Psoas muscle (tissue), 8 donors: Measurements from ENCODE around the gene ANKRD13B. TPM values are rescaled to one million over a fixed set of nuclear protein-coding genes. Genes with fewer than 3 reads are reported as not detected.

ENCODE experiments used
- ATAC-seq, 4 donors: fragments of 200-7000 bp; cut with Tn5 transposase; one replicate each; pipeline ENCODE4 v1.9.1; 2020; ENCODE audit warnings: moderate library complexity in 3 of 4, mild to moderate bottlenecking in 2 of 4
- DNase-seq, 2 donors: peaks; one replicate each; pipeline ENCODE4 v3.0.0-alpha.2; 2020
- H3K27ac ChIP-seq: fragments of 200-600 bp; one replicate; pipeline ENCODE4 v1.8.0; 2022
- H3K27me3 ChIP-seq, 3 donors: fragments of 200-600 bp in 1 of 3; one replicate each; pipeline versions ENCODE4 v1.6.1 to v1.8.0; 2013 to 2022; ENCODE audit warnings: low read length in 2 of 3, mild to moderate bottlenecking in 2 of 3, moderate library complexity in 1 of 3; ENCODE audit not compliant: insufficient read depth in 3 of 3
- H3K36me3 ChIP-seq, 2 donors: fragments of 200-600 bp in 1 of 2; one replicate each; pipeline versions ENCODE4 v1.6.1 to v1.8.0; 2013 to 2022; ENCODE audit warnings: low read depth in 1 of 2, mild to moderate bottlenecking in 1 of 2, moderate library complexity in 1 of 2; ENCODE audit not compliant: insufficient read depth in 1 of 2
- H3K4me1 ChIP-seq: fragments of 200-600 bp; one replicate; pipeline ENCODE4 v1.8.0; 2022
- H3K4me3 ChIP-seq: fragments of 200-600 bp; one replicate; pipeline ENCODE4 v1.8.0; 2022; ENCODE audit warnings: mild to moderate bottlenecking
- H3K9me3 ChIP-seq: fragments of 200-600 bp; one replicate; pipeline ENCODE4 v1.8.0; 2022
- WGBS, 3 donors: extraction: QIAGEN DNeasy Blood & Tissue Kit; methylation state at CpG; one replicate each; pipeline versions ENCODE4 v1.1.6 to v1.1.7; 2013; 5-methylcytosine and 5-hydroxymethylcytosine counted together
- intact Hi-C, 2 donors: fragments of 100-400 bp; cut with DNase I; formaldehyde crosslinking; loops; one replicate each; pipeline versions ENCODE4 v1.11.0 to v1.14.2; 2022
- polyA plus RNA-seq, 3 donors: library from polyadenylated mRNA; stranded (reverse); fragments of 200-250 nt; gene quantifications; one replicate each; pipeline ENCODE4 v1.2.3, GENCODE V29; 2013
- total RNA-seq, 4 donors: library from RNA; stranded (reverse); fragmentation: NEBNext Ultra II Directional in 2 of 4; extraction: Animal tissue kit (Norgen Biotek cat#: 25700) in 2 of 4; gene quantifications; one replicate each; pipeline versions ENCODE4 v1.2.1 to v1.2.4, GENCODE V29; 2021 to 2023
- TF ChIP-seq, protein P1 (sequence below): fragments of 200-600 bp; IDR thresholded peaks from one replicate; pipeline ENCODE4 v1.8.0; 2022; ENCODE audit warnings: antibody characterized with exemption
- donor health status: healthy with polysubstance abuse.
- donor health status: DM: no; HTN: no; CAD: no; lungs with moderate emphysema.
- donor health status: Bipolar disorder and iron deficiency.
- donor health status: healthy.
- donor health status: DM: yes; HTN: yes; CAD: no.
- donor health status: DM: no; HTN: no; CAD: no.
- donor health status: DM: no; HTN: no; CAD: no.
- donor health status: DM: yes; HTN: yes; CAD: no.

ANKRD13B gene
- total and polyA plus RNA-seq, 7 donors, result 5.4 to 14.8 (median 7.1) TPM

DNA sequence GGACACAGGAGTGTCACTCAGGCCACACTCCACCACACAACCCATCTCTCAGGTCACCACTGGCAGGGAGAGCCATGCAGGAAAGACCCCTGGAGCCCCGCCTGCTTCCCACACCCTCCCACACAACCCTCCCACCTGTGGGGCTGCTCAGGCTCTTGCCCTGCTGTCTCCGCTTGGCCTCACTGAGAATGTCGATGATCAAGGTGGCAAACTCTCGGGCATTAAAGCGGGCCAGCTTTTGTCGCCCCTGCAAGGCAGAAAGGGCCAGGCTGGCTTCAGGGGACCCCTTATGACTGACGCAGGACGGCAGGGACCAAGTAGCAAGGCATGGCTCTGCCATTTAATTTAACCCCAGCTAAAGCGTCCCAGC is 15.9 kb upstream of the ANKRD13B start:
- Histone ChIP-seq H3K36me3 (peaks cover 0 to 87% of the 10 kb centered on the region in 2 donors), H3K27ac (no peak overlapping the region), H3K27me3 (no peaks in the 10 kb centered on the region), H3K4me3 (no peak overlapping the region), H3K4me1 (peaks cover 15% of the 10 kb centered on the region), H3K9me3 (no peaks in the 10 kb centered on the region)
- WGBS, 3 donors, result 84 to 90% (median 86%) methylated on average over 9 of the region's 9 CpGs
- intact Hi-C loops, result no loop called here
- TF ChIP-seq, protein P1, sequence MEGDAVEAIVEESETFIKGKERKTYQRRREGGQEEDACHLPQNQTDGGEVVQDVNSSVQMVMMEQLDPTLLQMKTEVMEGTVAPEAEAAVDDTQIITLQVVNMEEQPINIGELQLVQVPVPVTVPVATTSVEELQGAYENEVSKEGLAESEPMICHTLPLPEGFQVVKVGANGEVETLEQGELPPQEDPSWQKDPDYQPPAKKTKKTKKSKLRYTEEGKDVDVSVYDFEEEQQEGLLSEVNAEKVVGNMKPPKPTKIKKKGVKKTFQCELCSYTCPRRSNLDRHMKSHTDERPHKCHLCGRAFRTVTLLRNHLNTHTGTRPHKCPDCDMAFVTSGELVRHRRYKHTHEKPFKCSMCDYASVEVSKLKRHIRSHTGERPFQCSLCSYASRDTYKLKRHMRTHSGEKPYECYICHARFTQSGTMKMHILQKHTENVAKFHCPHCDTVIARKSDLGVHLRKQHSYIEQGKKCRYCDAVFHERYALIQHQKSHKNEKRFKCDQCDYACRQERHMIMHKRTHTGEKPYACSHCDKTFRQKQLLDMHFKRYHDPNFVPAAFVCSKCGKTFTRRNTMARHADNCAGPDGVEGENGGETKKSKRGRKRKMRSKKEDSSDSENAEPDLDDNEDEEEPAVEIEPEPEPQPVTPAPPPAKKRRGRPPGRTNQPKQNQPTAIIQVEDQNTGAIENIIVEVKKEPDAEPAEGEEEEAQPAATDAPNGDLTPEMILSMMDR, result no peak
- ATAC-seq (no peak), DNase-seq (peak in 1 of 2 donors; percentile 48)

DNA sequence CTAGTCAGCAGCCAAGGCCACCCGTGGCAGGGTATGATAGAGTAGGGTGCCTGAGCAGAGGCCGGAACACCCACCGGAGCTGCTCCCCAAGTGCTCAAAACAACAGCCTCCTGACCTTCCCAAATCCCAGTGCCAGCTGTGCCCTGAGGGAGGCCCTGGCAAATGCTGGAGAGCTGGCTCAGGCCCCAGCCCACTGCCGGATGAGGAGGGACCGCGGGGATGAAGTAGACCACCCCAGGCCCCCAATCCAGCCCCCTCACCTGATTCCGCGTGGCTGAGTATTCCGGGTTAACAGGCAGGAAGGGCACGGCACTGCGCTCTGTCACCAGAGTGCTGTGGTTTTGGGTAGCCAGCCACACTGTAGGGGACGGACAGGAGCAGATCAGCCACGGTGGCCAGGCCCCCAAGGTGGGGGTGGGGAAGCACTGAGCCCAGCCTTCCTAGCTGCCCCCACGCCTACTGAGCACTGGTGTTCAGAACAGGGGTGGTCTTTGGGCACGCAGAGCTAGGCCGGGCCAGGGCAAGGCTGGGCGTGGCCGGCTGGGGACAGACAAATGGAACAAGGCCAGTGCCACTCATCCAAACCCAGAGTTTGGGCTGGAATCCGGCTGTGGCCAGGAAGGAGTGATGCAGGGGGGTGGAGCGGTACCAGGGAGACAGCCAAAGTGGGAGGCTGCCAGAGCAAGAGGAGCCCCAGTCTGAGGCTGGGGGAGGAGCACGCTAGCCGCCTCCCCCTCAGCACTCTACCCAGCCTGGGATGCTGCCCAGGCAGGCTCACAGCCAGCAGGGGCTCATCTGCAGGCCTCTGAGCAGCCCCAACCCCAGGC is 15.3 kb upstream of the ANKRD13B start:
- no peak overlapping the region for H3K4me3 ChIP-seq
- H3K9me3 ChIP-seq, result no peaks in the 10 kb centered on the region
- H3K27me3 ChIP-seq, result no peaks in the 10 kb centered on the region
- intact Hi-C loops, result loop anchor here in 1 of 2 donors (2.0 kb wide), 1 partner anchor 515 kb away; no protein-coding TSS in a partner anchor
- TF ChIP-seq, protein P1, result no peak
- H3K27ac ChIP-seq, result no peak overlapping the region
- no peak for ATAC-seq
- peak; percentile 49 to 50 for DNase-seq
- H3K4me1 ChIP-seq, result peaks cover 10% of the 10 kb centered on the region
- H3K36me3 ChIP-seq, result peaks cover 0 to 93% of the 10 kb centered on the region in 2 donors
- 59 to 68% (median 64%) methylated on average over 22 of the region's 22 CpGs for WGBS, 3 donors

DNA sequence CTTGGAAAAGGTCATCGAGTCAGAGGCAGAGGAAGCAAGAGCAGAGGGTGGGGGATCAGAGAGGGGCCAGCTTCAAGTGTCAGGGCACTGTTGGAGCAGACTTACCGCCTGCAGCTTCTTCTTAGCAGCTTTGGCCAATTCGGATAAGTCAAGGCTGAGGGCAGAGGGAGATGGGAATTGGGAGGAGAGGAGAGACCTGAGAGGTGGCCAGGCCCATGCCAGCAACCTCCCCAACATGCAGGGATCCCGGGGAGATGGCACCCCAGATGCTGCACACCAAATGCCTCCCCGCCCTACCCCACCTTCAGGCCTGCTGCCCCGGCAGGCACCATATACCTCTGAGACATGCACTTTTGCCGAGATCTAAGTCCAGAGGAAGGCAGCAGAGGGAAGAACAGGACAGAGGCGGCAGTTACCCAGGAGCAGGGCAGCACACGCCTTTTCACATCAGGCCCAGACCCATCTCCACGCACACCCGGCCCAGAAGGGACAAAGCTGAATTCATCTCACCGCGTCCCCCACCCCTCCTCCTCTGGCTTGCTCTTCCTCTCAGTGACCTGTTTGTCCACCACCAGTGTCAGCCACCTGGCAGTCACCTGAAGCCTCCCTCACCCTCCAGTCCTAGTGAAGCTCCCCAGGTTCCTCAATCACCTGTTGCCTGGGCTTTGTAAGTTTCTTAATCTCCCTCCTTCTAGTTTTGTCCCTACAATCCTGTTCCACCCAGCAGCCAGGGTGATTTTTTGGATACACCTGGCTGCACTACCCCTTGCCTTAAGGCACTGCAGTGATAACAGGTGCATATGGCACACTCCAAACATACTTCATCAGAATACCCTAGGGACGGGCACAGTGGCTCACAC is 14.1 kb upstream of the ANKRD13B start:
- intact Hi-C loops, result loop anchor here in 1 of 2 donors (2.0 kb wide), 1 partner anchor 514 kb away; no protein-coding TSS in a partner anchor
- WGBS, 3 donors, result 88 to 93% (median 89%) methylated on average over 14 of the region's 14 CpGs
- H3K27me3 ChIP-seq, result no peaks in the 10 kb centered on the region
- peaks cover 15% of the 10 kb centered on the region for H3K4me1 ChIP-seq
- TF ChIP-seq, protein P1, result no peak
- DNase-seq, result peak in 1 of 2 donors; percentile 51
- H3K9me3 ChIP-seq, result no peaks in the 10 kb centered on the region
- H3K4me3 ChIP-seq, result no peak overlapping the region
- H3K27ac ChIP-seq, result no peak overlapping the region
- ATAC-seq, result no peak
- H3K36me3 ChIP-seq, result peaks cover 0 to 92% of the 10 kb centered on the region in 2 donors

DNA sequence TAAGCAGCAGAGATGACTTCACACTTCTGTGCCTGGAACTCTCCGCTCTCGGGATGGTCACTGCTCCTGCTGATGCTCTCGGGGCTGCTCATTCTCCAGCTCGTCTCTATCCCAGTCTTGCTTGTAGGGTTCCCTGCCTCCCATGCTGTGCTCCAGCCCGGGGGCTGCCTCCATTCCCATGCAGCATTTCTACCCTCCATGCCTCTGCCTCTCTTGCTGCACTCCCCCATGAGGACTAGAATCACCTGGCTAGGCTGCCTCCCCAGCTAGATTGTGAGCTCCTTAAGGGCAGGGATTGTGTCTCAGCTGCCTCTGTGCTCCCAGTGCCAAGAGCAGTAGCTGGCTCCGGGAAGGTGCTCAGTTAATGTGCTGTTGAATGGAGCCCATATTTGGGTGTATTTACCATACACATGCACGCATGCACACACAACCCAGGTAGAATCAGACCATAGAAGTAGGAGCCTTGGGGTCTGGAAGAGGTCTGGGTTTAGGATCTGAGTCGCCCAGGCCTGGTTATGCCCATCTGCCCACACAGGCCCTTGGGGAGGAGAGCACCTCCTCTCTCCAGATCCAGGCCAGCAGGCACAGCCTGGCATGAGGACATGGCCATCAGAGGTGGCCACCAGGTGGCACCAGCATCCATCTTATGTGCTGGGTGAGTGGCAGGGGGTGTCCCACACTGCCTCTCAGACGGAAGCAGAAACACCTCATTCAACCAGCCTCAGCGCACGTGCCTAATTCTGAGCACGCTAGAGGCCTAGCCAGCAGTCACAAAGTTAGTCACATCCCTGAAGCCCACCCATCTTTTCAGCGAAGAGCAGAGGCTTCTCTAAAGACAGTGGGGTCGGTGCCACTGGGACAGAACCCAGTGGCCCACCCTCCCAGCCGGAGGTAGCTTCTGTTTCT is 12.8 kb upstream of the ANKRD13B start:
- WGBS, 3 donors, result 57 to 59% (median 57%) methylated on average over 15 of the region's 15 CpGs
- H3K4me1 ChIP-seq, result peaks cover 27% of the 10 kb centered on the region
- DNase-seq, result peak; percentile 88 to 95
- H3K9me3 ChIP-seq, result no peaks in the 10 kb centered on the region
- H3K4me3 ChIP-seq, result no peak overlapping the region
- peak; percentile 88 to 94 (median 90) for ATAC-seq
- intact Hi-C loops, result loop anchor here in 1 of 2 donors (2.0 to 10.0 kb wide), 3 partner anchors 35 to 513 kb away; partner anchors contain the start of gene SSH2
- H3K27ac ChIP-seq, result peak overlapping the region; percentile 42
- H3K36me3 ChIP-seq, result peaks cover 0 to 79% of the 10 kb centered on the region in 2 donors
- TF ChIP-seq, protein P1, result peak; percentile 90
- H3K27me3 ChIP-seq, result no peaks in the 10 kb centered on the region
